ENCODE measurements around the gene ANO9.
"Not testable (repeated sequence)": the region's sequence is repeated elsewhere in the genome, so short reads cannot be mapped to it uniquely, and the experiment has no call there.

Gene ANO9

GRCh38 chr11:391117-392017, 50.4 kb downstream of the ANO9 start:
- no peak for DNase-seq (ENCODE audit: low read depth)
- H3K4me3 ChIP-seq (ENCODE audit: low read length), result no peak overlapping the region
- TF ChIP-seq CTCF (conservative IDR thresholded peaks at IDR 0.05; ENCODE audit: low read depth, low read length), result no peak

GRCh38 chr11:390175-390574, 51.6 kb downstream of the ANO9 start:
- DNase-seq (ENCODE audit: low read depth), result no peak
- TF ChIP-seq CTCF (conservative IDR thresholded peaks at IDR 0.05; ENCODE audit: low read depth, low read length), result peak; percentile 23
- no peak overlapping the region for H3K4me3 ChIP-seq (ENCODE audit: low read length)

- not testable (repeated sequence) for H3K4me3 ChIP-seq (ENCODE audit: low read length)
Observed at GRCh38 chr11:389369-389768, 52.4 kb downstream of the ANO9 start.

GRCh38 chr11:387193-387793, 54.5 kb downstream of the ANO9 start:
- no peak for DNase-seq (ENCODE audit: low read depth)
- no peak overlapping the region for H3K4me3 ChIP-seq (ENCODE audit: low read length)
- no peak for TF ChIP-seq CTCF (conservative IDR thresholded peaks at IDR 0.05; ENCODE audit: low read depth, low read length)

More at GRCh38 chr11:389369-389768, 52.4 kb downstream of the ANO9 start:
- DNase-seq (ENCODE audit: low read depth), result not testable (repeated sequence)

- no peak overlapping the region for H3K4me3 ChIP-seq (ENCODE audit: low read length)
- no peak for DNase-seq (ENCODE audit: low read depth)
- TF ChIP-seq CTCF (conservative IDR thresholded peaks at IDR 0.05; ENCODE audit: low read depth, low read length), result no peak
Observed at GRCh38 chr11:386483-386882, 55.3 kb downstream of the ANO9 start.

- DNase-seq (ENCODE audit: low read depth), result no peak
- H3K4me3 ChIP-seq (ENCODE audit: low read length), result no peak overlapping the region
- no peak for TF ChIP-seq CTCF (conservative IDR thresholded peaks at IDR 0.05; ENCODE audit: low read depth, low read length)
Observed at GRCh38 chr11:385594-386351, 56.0 kb downstream of the ANO9 start.

- no peak overlapping the region for H3K4me3 ChIP-seq (ENCODE audit: low read length)
- no peak for DNase-seq (ENCODE audit: low read depth)
- TF ChIP-seq CTCF (conservative IDR thresholded peaks at IDR 0.05; ENCODE audit: low read depth, low read length), result no peak
Observed at GRCh38 chr11:384511-384910, 57.3 kb downstream of the ANO9 start.

Data from retinal pigment epithelial cell (primary cell).